C4-2B (cell line): ENCODE measurements around the gene ZDHHC8.

Source experiments
- H3K27ac ChIP-seq: fragments of 450-650 bp; 2 replicates; pipeline ENCODE4 v1.5.1; 2017
- CTCF ChIP-seq: fragments of 450-650 bp; conservative IDR thresholded peaks from 2 replicates; pipeline ENCODE4 v1.5.1; 2017; ENCODE audit warnings: mild to moderate bottlenecking
- ZFX ChIP-seq: fragments of 450-650 bp; IDR thresholded peaks from 2 replicates; pipeline ENCODE4 v1.6.1; 2017

The ZDHHC8 gene

GRCh38 chr22:20136603-20136873 is 4.9 kb downstream of the ZDHHC8 start:
- H3K27ac ChIP-seq = no peak overlapping the region
- TF ChIP-seq CTCF (no peak), ZFX (no peak)

- no peak overlapping the region for H3K27ac ChIP-seq
- TF ChIP-seq CTCF (no peak), ZFX (no peak)
These were observed 5.5 kb downstream of the ZDHHC8 start for GRCh38 chr22:20137113-20137512.

GRCh38 chr22:20137671-20138416 is 6.2 kb downstream of the ZDHHC8 start:
- no peak overlapping the region for H3K27ac ChIP-seq
- TF ChIP-seq ZFX (no peak), CTCF (no peak)

GRCh38 chr22:20138417-20138738 is 6.8 kb downstream of the ZDHHC8 start:
- TF ChIP-seq ZFX = no peak
- no peak for TF ChIP-seq CTCF
- no peak overlapping the region for H3K27ac ChIP-seq

- TF ChIP-seq CTCF = no peak
- no peak for TF ChIP-seq ZFX
- no peak overlapping the region for H3K27ac ChIP-seq
These were observed 7.3 kb downstream of the ZDHHC8 start for GRCh38 chr22:20138868-20139267.

GRCh38 chr22:20139391-20140106 is 7.9 kb downstream of the ZDHHC8 start:
- H3K27ac ChIP-seq = no peak overlapping the region
- TF ChIP-seq ZFX (no peak), CTCF (no peak)

- no peak for TF ChIP-seq CTCF
- no peak for TF ChIP-seq ZFX
- no peak overlapping the region for H3K27ac ChIP-seq
These were observed 8.5 kb downstream of the ZDHHC8 start for GRCh38 chr22:20140107-20140445.
